Panc1 (cell line): ENCODE results near the gene MRPS22.

Experiments
- SIN3A ChIP-seq: IDR thresholded peaks from 2 replicates; pipeline ENCODE4 v1.6.1; 2012; ENCODE audit warnings: low read depth, mild to moderate bottlenecking, low read length, moderate library complexity, borderline replicate concordance; ENCODE audit not compliant: insufficient read depth
- TF ChIP-seq, protein P1 (sequence below): fragments of 450-650 bp; IDR thresholded peaks from 2 replicates; pipeline ENCODE4 v1.5.1; 2017; ENCODE audit warnings: mild to moderate bottlenecking
- TF ChIP-seq, protein P2 (sequence below), 2 experiments: IDR thresholded peaks; 2 replicates each; pipeline ENCODE4 v1.6.1; 2011 to 2012; ENCODE audit warnings: low read depth in 2 of 2, control low read depth in 1 of 2, low read length in 1 of 2, mild to moderate bottlenecking in 1 of 2, moderate library complexity in 1 of 2; ENCODE audit not compliant: insufficient read depth in 1 of 2

DNA sequence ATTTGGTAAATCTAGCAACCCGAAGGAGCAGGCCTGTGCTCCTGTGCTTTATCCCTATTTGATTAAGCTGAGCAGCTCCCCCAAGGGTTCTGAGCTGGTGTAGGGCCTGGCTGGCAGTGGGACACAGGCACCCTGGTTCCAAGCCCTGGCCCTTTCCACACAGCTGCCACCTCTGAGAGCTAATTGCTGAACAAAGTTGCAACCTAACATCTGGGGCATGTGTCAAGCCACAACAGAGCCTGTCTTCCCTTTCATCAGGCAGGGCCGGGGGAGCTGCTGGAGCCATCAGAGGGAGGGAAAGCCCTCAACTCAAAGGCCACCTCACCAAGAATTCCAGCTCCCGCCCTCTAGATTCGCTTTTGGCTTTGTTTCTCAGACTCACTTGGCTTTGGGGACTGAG is 17.1 kb upstream of the MRPS22 start:
- TF ChIP-seq, protein P1, sequence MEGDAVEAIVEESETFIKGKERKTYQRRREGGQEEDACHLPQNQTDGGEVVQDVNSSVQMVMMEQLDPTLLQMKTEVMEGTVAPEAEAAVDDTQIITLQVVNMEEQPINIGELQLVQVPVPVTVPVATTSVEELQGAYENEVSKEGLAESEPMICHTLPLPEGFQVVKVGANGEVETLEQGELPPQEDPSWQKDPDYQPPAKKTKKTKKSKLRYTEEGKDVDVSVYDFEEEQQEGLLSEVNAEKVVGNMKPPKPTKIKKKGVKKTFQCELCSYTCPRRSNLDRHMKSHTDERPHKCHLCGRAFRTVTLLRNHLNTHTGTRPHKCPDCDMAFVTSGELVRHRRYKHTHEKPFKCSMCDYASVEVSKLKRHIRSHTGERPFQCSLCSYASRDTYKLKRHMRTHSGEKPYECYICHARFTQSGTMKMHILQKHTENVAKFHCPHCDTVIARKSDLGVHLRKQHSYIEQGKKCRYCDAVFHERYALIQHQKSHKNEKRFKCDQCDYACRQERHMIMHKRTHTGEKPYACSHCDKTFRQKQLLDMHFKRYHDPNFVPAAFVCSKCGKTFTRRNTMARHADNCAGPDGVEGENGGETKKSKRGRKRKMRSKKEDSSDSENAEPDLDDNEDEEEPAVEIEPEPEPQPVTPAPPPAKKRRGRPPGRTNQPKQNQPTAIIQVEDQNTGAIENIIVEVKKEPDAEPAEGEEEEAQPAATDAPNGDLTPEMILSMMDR, result no peak
- TF ChIP-seq SIN3A, result no peak
- TF ChIP-seq, protein P2, sequence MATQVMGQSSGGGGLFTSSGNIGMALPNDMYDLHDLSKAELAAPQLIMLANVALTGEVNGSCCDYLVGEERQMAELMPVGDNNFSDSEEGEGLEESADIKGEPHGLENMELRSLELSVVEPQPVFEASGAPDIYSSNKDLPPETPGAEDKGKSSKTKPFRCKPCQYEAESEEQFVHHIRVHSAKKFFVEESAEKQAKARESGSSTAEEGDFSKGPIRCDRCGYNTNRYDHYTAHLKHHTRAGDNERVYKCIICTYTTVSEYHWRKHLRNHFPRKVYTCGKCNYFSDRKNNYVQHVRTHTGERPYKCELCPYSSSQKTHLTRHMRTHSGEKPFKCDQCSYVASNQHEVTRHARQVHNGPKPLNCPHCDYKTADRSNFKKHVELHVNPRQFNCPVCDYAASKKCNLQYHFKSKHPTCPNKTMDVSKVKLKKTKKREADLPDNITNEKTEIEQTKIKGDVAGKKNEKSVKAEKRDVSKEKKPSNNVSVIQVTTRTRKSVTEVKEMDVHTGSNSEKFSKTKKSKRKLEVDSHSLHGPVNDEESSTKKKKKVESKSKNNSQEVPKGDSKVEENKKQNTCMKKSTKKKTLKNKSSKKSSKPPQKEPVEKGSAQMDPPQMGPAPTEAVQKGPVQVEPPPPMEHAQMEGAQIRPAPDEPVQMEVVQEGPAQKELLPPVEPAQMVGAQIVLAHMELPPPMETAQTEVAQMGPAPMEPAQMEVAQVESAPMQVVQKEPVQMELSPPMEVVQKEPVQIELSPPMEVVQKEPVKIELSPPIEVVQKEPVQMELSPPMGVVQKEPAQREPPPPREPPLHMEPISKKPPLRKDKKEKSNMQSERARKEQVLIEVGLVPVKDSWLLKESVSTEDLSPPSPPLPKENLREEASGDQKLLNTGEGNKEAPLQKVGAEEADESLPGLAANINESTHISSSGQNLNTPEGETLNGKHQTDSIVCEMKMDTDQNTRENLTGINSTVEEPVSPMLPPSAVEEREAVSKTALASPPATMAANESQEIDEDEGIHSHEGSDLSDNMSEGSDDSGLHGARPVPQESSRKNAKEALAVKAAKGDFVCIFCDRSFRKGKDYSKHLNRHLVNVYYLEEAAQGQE (IDR thresholded peaks at IDR 0.05; ENCODE audit: insufficient read depth in 1 of 2, low read depth in 2 of 2, low read length in 1 of 2), result no peak
